Type B pancreatic cell (in vitro differentiated cells): ENCODE results near the gene GRIA4. TPM values are rescaled to one million over a fixed set of nuclear protein-coding genes. Genes with fewer than 3 reads are reported as not detected.
A peak's percentile ranks its signal among the peaks of the same experiment; 100 is the strongest.

ENCODE experiments used
- DNase-seq: peaks from one replicate; pipeline ENCODE4 v3.0.0; 2021; ENCODE audit warnings: mixed read lengths; ENCODE audit not compliant: unreplicated experiment; ENCODE audit errors: extremely low spot score
- H3K27ac Mint-ChIP-seq: 2 replicates; pipeline ENCODE4 v1.8.0; 2021; ENCODE audit warnings: mild to moderate bottlenecking, mixed read lengths
- H3K27me3 Mint-ChIP-seq: 2 replicates; pipeline ENCODE4 v1.8.0; 2021; ENCODE audit warnings: mixed read lengths
- H3K36me3 Mint-ChIP-seq: 2 replicates; pipeline ENCODE4 v1.8.0; 2021; ENCODE audit warnings: mixed read lengths
- H3K4me1 Mint-ChIP-seq: one replicate; pipeline ENCODE4 v1.8.0; 2021; ENCODE audit warnings: mixed read lengths; ENCODE audit not compliant: unreplicated experiment
- H3K4me3 Mint-ChIP-seq: 2 replicates; pipeline ENCODE4 v1.8.0; 2021; ENCODE audit warnings: mild to moderate bottlenecking, mixed read lengths
- H3K9me3 Mint-ChIP-seq: 2 replicates; pipeline ENCODE4 v1.8.0; 2021; ENCODE audit warnings: mixed read lengths
- CTCF ChIP-seq: fragments of 200-600 bp; sonication (generic); conservative IDR thresholded peaks from 2 replicates; pipeline ENCODE4 v1.5.0; 2021; ENCODE audit warnings: antibody characterized with exemption, mild to moderate bottlenecking
- total RNA-seq: library from RNA; stranded (reverse); gene quantifications from 2 replicates; pipeline ENCODE4 v1.2.1, GENCODE V29; 2021; ENCODE audit warnings: low replicate concordance

GRIA4 gene
- total RNA-seq, 1 donor from 2014 or later: 26.7 TPM

- no peak for TF ChIP-seq CTCF
These were observed 109.4 kb downstream of the GRIA4 start for GRCh38 chr11:105719073-105719822.

GRCh38 chr11:105720096-105720495, 110.2 kb downstream of the GRIA4 start:
- Mint-ChIP-seq H3K27ac (no peak overlapping the region), H3K4me1 (peaks cover 9% of the 10 kb centered on the region), H3K36me3 (no peaks in the 10 kb centered on the region), H3K9me3 (no peaks in the 10 kb centered on the region), H3K27me3 (no peaks in the 10 kb centered on the region), H3K4me3 (no peak overlapping the region)
- no peak for DNase-seq
- no peak for TF ChIP-seq CTCF

More at GRCh38 chr11:105719073-105719822, 109.4 kb downstream of the GRIA4 start:
- no peak overlapping the region for H3K27ac Mint-ChIP-seq
- H3K4me1 Mint-ChIP-seq: peaks cover 9% of the 10 kb centered on the region
- H3K27me3 Mint-ChIP-seq: no peaks in the 10 kb centered on the region
- no peaks in the 10 kb centered on the region for H3K9me3 Mint-ChIP-seq
- no peaks in the 10 kb centered on the region for H3K36me3 Mint-ChIP-seq
- no peak for DNase-seq
- H3K4me3 Mint-ChIP-seq: peak overlapping the region; percentile 18

GRCh38 chr11:105723269-105723668, 113.4 kb downstream of the GRIA4 start:
- no peak for DNase-seq
- no peaks in the 10 kb centered on the region for H3K27me3 Mint-ChIP-seq
- no peak for TF ChIP-seq CTCF
- H3K36me3 Mint-ChIP-seq: no peaks in the 10 kb centered on the region
- H3K4me1 Mint-ChIP-seq: peaks cover 9% of the 10 kb centered on the region
- no peak overlapping the region for H3K27ac Mint-ChIP-seq
- H3K4me3 Mint-ChIP-seq: no peak overlapping the region
- H3K9me3 Mint-ChIP-seq: no peaks in the 10 kb centered on the region

DNA sequence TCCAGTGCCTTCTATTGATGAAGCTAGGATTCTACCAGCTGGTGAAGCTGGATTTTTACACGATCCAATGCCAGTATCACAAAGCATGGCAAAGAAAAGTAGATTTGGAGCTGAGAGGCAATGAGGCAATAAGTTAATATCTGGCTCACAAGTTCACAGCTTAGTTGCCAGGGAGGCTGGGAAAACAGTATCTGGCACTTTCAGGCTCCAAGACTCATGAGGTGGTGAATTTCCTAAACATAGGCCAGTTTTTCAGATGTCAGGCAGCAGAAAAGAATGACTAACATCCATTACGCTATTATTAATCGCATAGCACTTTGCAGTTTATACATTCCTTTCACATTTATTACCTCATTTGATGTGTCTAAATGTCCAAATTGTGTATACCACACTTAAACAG, 122.7 kb downstream of the GRIA4 start:
- no peaks in the 10 kb centered on the region for H3K36me3 Mint-ChIP-seq
- no peak for TF ChIP-seq CTCF

GRCh38 chr11:105734426-105734825, 124.6 kb downstream of the GRIA4 start:
- no peak for DNase-seq
- H3K4me1 Mint-ChIP-seq: no peaks in the 10 kb centered on the region
- H3K36me3 Mint-ChIP-seq: no peaks in the 10 kb centered on the region
- no peaks in the 10 kb centered on the region for H3K27me3 Mint-ChIP-seq
- no peak overlapping the region for H3K4me3 Mint-ChIP-seq
- no peak overlapping the region for H3K27ac Mint-ChIP-seq
- no peak for TF ChIP-seq CTCF
- H3K9me3 Mint-ChIP-seq: no peaks in the 10 kb centered on the region

More for the DNA sequence above, 122.7 kb downstream of the GRIA4 start:
- Mint-ChIP-seq H3K27ac (no peak overlapping the region), H3K4me1 (no peaks in the 10 kb centered on the region), H3K4me3 (no peak overlapping the region), H3K9me3 (no peaks in the 10 kb centered on the region), H3K27me3 (no peaks in the 10 kb centered on the region)
- DNase-seq: no peak
